ENCODE measurements around the gene MERTK. TPM values are rescaled to one million over a fixed set of nuclear protein-coding genes. Genes with fewer than 3 reads are reported as not detected.

Gene MERTK
- total and polyA plus RNA-seq, 9 donors = 8.3 to 21.9 (median 13.7) TPM

DNA sequence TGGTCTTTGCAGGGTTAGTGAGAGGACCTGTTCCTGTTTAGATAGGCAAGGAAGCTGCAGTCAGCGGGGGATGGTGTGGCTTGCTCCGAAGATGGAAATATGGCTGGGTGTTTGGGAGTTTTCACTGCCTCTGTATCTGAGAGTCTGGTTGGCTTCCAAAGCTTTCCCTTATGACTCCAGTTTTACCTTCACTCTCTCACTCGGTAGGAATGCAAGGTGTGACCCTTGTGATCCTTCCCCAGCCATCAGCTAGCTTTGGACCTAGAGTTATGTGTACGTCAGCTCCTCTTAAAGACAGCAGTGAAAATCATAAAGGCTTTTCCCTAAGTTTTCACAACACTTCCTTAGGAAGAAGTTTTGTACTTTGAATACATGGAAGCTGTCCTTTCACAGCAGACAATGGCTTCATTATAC lies 121.2 kb downstream of the MERTK start:
- no peaks in the 10 kb centered on the region for H3K27me3 ChIP-seq
- no peak overlapping the region for H3K4me3 ChIP-seq
- H3K9me3 ChIP-seq = no peaks in the 10 kb centered on the region
- H3K36me3 ChIP-seq = no peaks in the 10 kb centered on the region
- no peak for DNase-seq
- intact Hi-C loops (cut with DNase I) = no loop called here
- no peak overlapping the region for H3K27ac ChIP-seq
- no peaks in the 10 kb centered on the region for H3K4me1 ChIP-seq (ENCODE audit: insufficient read depth)
- 57 to 67% (median 66%) methylated on average over 4 of the region's 4 CpGs for WGBS, 3 donors
- TF ChIP-seq EP300 (IDR thresholded peaks at IDR 0.05) (no peak), POLR2A (IDR thresholded peaks at IDR 0.05) (no peak)
- TF ChIP-seq, protein P1, sequence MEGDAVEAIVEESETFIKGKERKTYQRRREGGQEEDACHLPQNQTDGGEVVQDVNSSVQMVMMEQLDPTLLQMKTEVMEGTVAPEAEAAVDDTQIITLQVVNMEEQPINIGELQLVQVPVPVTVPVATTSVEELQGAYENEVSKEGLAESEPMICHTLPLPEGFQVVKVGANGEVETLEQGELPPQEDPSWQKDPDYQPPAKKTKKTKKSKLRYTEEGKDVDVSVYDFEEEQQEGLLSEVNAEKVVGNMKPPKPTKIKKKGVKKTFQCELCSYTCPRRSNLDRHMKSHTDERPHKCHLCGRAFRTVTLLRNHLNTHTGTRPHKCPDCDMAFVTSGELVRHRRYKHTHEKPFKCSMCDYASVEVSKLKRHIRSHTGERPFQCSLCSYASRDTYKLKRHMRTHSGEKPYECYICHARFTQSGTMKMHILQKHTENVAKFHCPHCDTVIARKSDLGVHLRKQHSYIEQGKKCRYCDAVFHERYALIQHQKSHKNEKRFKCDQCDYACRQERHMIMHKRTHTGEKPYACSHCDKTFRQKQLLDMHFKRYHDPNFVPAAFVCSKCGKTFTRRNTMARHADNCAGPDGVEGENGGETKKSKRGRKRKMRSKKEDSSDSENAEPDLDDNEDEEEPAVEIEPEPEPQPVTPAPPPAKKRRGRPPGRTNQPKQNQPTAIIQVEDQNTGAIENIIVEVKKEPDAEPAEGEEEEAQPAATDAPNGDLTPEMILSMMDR (IDR thresholded peaks at IDR 0.05) = no peak

GRCh38 chr2:112020561-112020960 lies 122.2 kb downstream of the MERTK start:
- Histone ChIP-seq H3K4me3 (no peak overlapping the region), H3K4me1 (ENCODE audit: insufficient read depth) (no peaks in the 10 kb centered on the region), H3K36me3 (no peaks in the 10 kb centered on the region), H3K9me3 (no peaks in the 10 kb centered on the region), H3K27ac (no peak overlapping the region), H3K27me3 (no peaks in the 10 kb centered on the region)
- TF ChIP-seq, protein P1 (IDR thresholded peaks at IDR 0.05) = no peak
- no peak for TF ChIP-seq EP300 (IDR thresholded peaks at IDR 0.05)
- 92 to 95% (median 94%) methylated on average over 3 of the region's 3 CpGs for WGBS, 3 donors
- DNase-seq = no peak
- intact Hi-C loops (cut with DNase I) = no loop called here

DNA sequence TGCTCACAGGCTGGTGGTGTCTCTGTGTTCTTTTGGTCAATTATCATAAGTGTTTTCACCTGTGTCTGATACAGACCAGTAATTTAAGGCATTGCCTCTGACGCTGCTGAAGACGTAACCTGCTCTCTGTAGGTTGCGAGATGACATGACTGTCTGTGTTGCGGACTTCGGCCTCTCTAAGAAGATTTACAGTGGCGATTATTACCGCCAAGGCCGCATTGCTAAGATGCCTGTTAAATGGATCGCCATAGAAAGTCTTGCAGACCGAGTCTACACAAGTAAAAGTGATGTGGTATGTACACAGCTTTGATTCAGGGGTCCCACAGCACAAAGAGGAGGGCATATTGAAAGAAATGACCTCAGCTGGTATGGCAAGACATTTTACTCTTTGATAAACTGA lies 122.9 kb downstream of the MERTK start:
- H3K36me3 ChIP-seq = no peaks in the 10 kb centered on the region
- H3K4me3 ChIP-seq = no peak overlapping the region
- no peaks in the 10 kb centered on the region for H3K4me1 ChIP-seq (ENCODE audit: insufficient read depth)
- DNase-seq = no peak
- no peaks in the 10 kb centered on the region for H3K9me3 ChIP-seq
- H3K27ac ChIP-seq = no peak overlapping the region
- 92 to 95% (median 92%) methylated on average over 10 of the region's 10 CpGs for WGBS, 3 donors
- H3K27me3 ChIP-seq = no peaks in the 10 kb centered on the region
- TF ChIP-seq, protein P1 (IDR thresholded peaks at IDR 0.05) = no peak
- TF ChIP-seq EP300 (IDR thresholded peaks at IDR 0.05) (no peak), POLR2A (IDR thresholded peaks at IDR 0.05) (no peak)
- intact Hi-C loops (cut with DNase I) = no loop called here

DNA sequence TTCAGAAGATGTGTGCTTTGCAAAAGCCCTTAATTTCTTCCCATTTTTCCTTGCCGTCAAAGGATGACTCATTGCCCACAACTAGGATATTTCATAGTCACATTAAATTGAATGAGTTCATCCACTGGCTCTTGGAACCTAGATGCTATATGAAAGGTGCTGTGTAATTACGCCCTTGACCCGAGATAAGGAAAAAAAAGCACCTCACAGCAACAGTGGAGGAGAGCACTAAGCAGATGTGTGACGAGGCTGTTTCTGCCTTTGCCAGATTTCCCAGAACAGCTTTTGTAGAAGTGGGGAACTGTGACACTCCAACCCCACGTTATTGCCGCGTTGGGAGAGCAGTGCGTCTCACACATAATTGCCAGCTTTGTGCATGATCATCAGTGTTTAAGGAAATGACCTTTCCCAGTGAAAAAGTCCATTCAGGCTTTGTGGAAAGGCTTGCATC lies 123.4 kb downstream of the MERTK start:
- 81 to 87% (median 86%) methylated on average over 8 of the region's 8 CpGs for WGBS, 3 donors
- TF ChIP-seq POLR2A (IDR thresholded peaks at IDR 0.05) (no peak), EP300 (IDR thresholded peaks at IDR 0.05) (no peak)
- TF ChIP-seq, protein P1 (IDR thresholded peaks at IDR 0.05) = no peak
- H3K27ac ChIP-seq = no peak overlapping the region
- no peaks in the 10 kb centered on the region for H3K36me3 ChIP-seq
- H3K9me3 ChIP-seq = no peaks in the 10 kb centered on the region
- H3K4me3 ChIP-seq = no peak overlapping the region
- no peaks in the 10 kb centered on the region for H3K27me3 ChIP-seq
- DNase-seq = no peak
- intact Hi-C loops (cut with DNase I) = no loop called here
- no peaks in the 10 kb centered on the region for H3K4me1 ChIP-seq (ENCODE audit: insufficient read depth)

Data from ovary (tissue), 9 donors.